Measurements from ENCODE around the gene IFFO2. TPM values are rescaled to one million over a fixed set of nuclear protein-coding genes. Genes with fewer than 3 reads are reported as not detected.

IFFO2 gene
- total RNA-seq, 1 experiment from 2014 or later, result 15.6 TPM

DNA sequence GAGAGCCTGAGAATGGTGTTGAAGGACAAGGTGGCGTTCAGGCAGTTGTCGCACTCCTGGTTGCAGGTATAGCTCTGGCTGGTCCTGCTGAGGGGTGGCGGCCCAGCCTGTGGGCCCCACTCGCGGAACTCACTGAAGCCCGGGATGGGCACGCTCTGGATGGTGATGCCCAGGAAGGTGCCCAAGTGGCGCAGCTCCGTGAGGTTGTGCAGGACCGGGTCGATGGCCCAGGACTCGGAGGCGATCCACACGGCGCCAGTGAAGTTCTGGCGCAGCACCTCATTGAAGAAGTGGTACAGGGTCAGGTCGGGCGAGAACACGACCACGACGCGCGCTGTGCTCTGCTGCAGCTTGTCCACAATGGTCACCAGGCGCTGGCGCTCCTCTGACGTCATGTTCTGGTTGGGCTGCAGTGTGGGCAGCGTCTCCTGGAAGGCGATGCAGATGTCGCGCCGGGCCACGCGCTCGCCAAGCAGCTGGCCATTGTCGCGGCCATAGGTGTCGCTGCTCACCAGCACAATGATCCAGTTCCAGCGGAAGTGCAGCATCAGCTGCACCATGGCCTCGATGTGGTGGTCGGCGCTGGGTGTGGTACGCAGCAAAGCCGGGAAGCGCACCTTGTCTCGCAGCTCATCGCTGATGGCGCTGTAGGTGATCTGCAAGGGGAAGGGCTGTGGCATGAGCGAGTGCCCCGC lies 102.0 kb downstream of the IFFO2 start:
- Histone ChIP-seq H3K9me2 (ENCODE audit: insufficient read depth) (no peaks in the 10 kb centered on the region), H3K9ac (ENCODE audit: low read length) (no peak overlapping the region), H3K36me3 (ENCODE audit: control insufficient read depth in 1 of 2, insufficient read depth in 2 of 2, low read length in 2 of 2) (no peaks in the 10 kb centered on the region), H3K27me3 (ENCODE audit: insufficient read depth, low read length) (peaks cover 16% of the 10 kb centered on the region), H3K9me3 (ENCODE audit: control insufficient read depth in 1 of 2, insufficient read depth in 1 of 2, low read depth in 1 of 2, low read length in 2 of 2) (no peaks in the 10 kb centered on the region), H2AFZ (ENCODE audit: low read depth, low read length, poor library complexity, severe bottlenecking) (no peak overlapping the region), H3K4me3 (replicated peaks in 1 of 2; ENCODE audit: low read depth in 1 of 2, low read length in 2 of 2) (no peak overlapping the region), H3K79me2 (ENCODE audit: insufficient read depth, low read length) (no peaks in the 10 kb centered on the region), H3K4me1 (ENCODE audit: control insufficient read depth in 1 of 2, insufficient read depth in 2 of 2, low read length in 2 of 2) (no peaks in the 10 kb centered on the region), H4K20me1 (ENCODE audit: insufficient read depth) (no peaks in the 10 kb centered on the region), H3K4me2 (ENCODE audit: low read length) (no peak overlapping the region), H3K27ac (ENCODE audit: low read depth, low read length) (no peak overlapping the region)
- TF ChIP-seq JUND (IDR thresholded peaks at IDR 0.05), result no peak
- TF ChIP-seq, protein P1, sequence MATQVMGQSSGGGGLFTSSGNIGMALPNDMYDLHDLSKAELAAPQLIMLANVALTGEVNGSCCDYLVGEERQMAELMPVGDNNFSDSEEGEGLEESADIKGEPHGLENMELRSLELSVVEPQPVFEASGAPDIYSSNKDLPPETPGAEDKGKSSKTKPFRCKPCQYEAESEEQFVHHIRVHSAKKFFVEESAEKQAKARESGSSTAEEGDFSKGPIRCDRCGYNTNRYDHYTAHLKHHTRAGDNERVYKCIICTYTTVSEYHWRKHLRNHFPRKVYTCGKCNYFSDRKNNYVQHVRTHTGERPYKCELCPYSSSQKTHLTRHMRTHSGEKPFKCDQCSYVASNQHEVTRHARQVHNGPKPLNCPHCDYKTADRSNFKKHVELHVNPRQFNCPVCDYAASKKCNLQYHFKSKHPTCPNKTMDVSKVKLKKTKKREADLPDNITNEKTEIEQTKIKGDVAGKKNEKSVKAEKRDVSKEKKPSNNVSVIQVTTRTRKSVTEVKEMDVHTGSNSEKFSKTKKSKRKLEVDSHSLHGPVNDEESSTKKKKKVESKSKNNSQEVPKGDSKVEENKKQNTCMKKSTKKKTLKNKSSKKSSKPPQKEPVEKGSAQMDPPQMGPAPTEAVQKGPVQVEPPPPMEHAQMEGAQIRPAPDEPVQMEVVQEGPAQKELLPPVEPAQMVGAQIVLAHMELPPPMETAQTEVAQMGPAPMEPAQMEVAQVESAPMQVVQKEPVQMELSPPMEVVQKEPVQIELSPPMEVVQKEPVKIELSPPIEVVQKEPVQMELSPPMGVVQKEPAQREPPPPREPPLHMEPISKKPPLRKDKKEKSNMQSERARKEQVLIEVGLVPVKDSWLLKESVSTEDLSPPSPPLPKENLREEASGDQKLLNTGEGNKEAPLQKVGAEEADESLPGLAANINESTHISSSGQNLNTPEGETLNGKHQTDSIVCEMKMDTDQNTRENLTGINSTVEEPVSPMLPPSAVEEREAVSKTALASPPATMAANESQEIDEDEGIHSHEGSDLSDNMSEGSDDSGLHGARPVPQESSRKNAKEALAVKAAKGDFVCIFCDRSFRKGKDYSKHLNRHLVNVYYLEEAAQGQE (IDR thresholded peaks at IDR 0.05; ENCODE audit: low read depth), result no peak
- TF ChIP-seq EZH2phosphoT487 (IDR thresholded peaks at IDR 0.05; ENCODE audit: borderline replicate concordance), result no peak
- TF ChIP-seq EZH2 (IDR thresholded peaks at IDR 0.05), result no peak
- TF ChIP-seq ELF1 (IDR thresholded peaks at IDR 0.05; ENCODE audit: borderline replicate concordance, low read depth), result no peak
- no peak for ATAC-seq
- no TSS peak for BruUV-seq (replicated peaks)
- ChIA-PET POLR2A (no interaction called here), RAD21 (ENCODE audit: low non-redundant PET in 1 of 2, low total read pairs in 2 of 2, uncharacterized antibody in 2 of 2, unreplicated experiment in 2 of 2) (no interaction called here), CTCF (no interaction called here)
- intact Hi-C loops (cut with micrococcal nuclease), result no loop called here
- DNase-seq (ENCODE audit: low read depth, low spot score), result no peak

MicroRNA genes within 50 kb of the gene (microRNA counts, 767-probe panel; counts per million panel counts)
- microRNA hsa-miR-1290, result not detected

Small RNA genes within 50 kb of the gene (microRNA-seq; reads per million reads assigned to microRNA genes)
- gene MIR1290 (ENCODE audit: borderline number of aligned reads), result not detected
- not detected for gene MIR4695 (ENCODE audit: borderline number of aligned reads)

Other genes starting within 250 kb of the IFFO2 start
- not detected for gene TAS1R2, start 97.0 kb downstream of the IFFO2 start, total RNA-seq (2021; ENCODE audit: unreplicated experiment)
- 12.6 TPM for gene ALDH4A1, start 54.1 kb downstream of the IFFO2 start, total RNA-seq (2021; ENCODE audit: unreplicated experiment)